B cell (primary cell): ENCODE results near the gene ABCF3. TPM values are rescaled to one million over a fixed set of nuclear protein-coding genes. Genes with fewer than 3 reads are reported as not detected.

Experiments
- ATAC-seq: fragments of 200-7000 bp; cut with Tn5 transposase; one replicate; pipeline ENCODE4 v1.10.0; 2021; ENCODE audit warnings: low read depth, mild to moderate bottlenecking, moderate number of reproducible peaks, moderate library complexity
- CTCF ChIA-PET: fragments of 350-600 bp; sonication (Branson Sonifier 250); formaldehyde crosslinking; loops from one replicate; lab custom pipeline; 2021; ENCODE audit warnings: antibody characterized with exemption, inconsistent platforms; lab: Charles Lee
- POLR2A ChIA-PET: fragments of 350-600 bp; sonication (Branson Sonifier 250); formaldehyde crosslinking; loops from one replicate; lab custom pipeline; 2021; ENCODE audit warnings: antibody characterized with exemption; lab: Charles Lee
- DNase-seq: peaks from one replicate; pipeline ENCODE4 v3.0.0; 2013
- H2AFZ ChIP-seq: 2 replicates; pipeline ENCODE4 v1.6.1; 2012; ENCODE audit warnings: mild to moderate bottlenecking, low read depth, low read length; ENCODE audit not compliant: insufficient read depth, poor library complexity, severe bottlenecking
- H3K27ac ChIP-seq, 2 donors: 1 replicate in 1 of 2; 2 replicates in 1 of 2; pipeline ENCODE4 v1.5.1; 2012 to 2013; ENCODE audit warnings: low read length in 2 of 2, mild to moderate bottlenecking in 2 of 2, moderate library complexity in 1 of 2
- H3K27me3 ChIP-seq, 4 experiments: fragments of 200-600 bp in 1 of 4; sonication (generic) in 1 of 4; replicated peaks in 1 of 4; 1 replicate in 2 of 4; 2 replicates in 2 of 4; pipeline versions ENCODE4 v1.6.1 to v1.7.0; 2013 to 2016; ENCODE audit warnings: low read length in 3 of 4, mild to moderate bottlenecking in 2 of 4, mixed read lengths in 1 of 4, moderate library complexity in 1 of 4; ENCODE audit not compliant: insufficient read depth in 4 of 4, control insufficient read depth in 3 of 4; ENCODE audit errors: control extremely low read depth in 1 of 4
- H3K36me3 ChIP-seq, 2 experiments: replicated peaks in 1 of 2; 1 replicate in 1 of 2; 2 replicates in 1 of 2; pipeline versions ENCODE4 v1.6.1 to v1.7.1; 2013; ENCODE audit warnings: low read length in 1 of 2; ENCODE audit not compliant: insufficient read depth in 2 of 2, control insufficient read depth in 1 of 2; ENCODE audit errors: control extremely low read depth in 1 of 2, extremely low read depth in 1 of 2
- H3K4me1 ChIP-seq, 2 donors: fragments of 200-600 bp in 1 of 2; sonication (generic) in 1 of 2; 1 replicate in 1 of 2; 2 replicates in 1 of 2; pipeline versions ENCODE4 v1.5.1 to v1.6.1; 2013 to 2017; ENCODE audit warnings: low read length in 2 of 2; ENCODE audit not compliant: control insufficient read depth in 2 of 2, insufficient read depth in 2 of 2
- H3K4me2 ChIP-seq: replicated peaks from 2 replicates; pipeline ENCODE3; 2012; ENCODE audit warnings: mild to moderate bottlenecking, low read depth, low read length; ENCODE audit not compliant: poor library complexity, severe bottlenecking
- H3K4me3 ChIP-seq, 5 experiments: fragments of 200-600 bp in 1 of 5; sonication (generic) in 1 of 5; 1 replicate in 3 of 5; 2 replicates in 2 of 5; pipeline versions ENCODE4 v1.5.1 to v1.7.0; 2011 to 2016; ENCODE audit warnings: low read length in 4 of 5, mild to moderate bottlenecking in 4 of 5, low read depth in 2 of 5, control low read depth in 1 of 5, moderate library complexity in 1 of 5; ENCODE audit not compliant: insufficient read depth in 1 of 5; ENCODE audit errors: control extremely low read depth in 1 of 5, extremely low read depth in 1 of 5
- H3K79me2 ChIP-seq: fragments of 200-600 bp; sonication (generic); one replicate; pipeline ENCODE4 v1.6.0; 2016; ENCODE audit warnings: low read length; ENCODE audit not compliant: control insufficient read depth, insufficient read depth
- H3K9ac ChIP-seq: fragments of 200-600 bp; sonication (generic); 2 replicates; pipeline ENCODE4 v1.6.1; 2017; ENCODE audit warnings: mild to moderate bottlenecking, low read length, moderate library complexity
- H3K9me3 ChIP-seq, 3 donors: one replicate each; pipeline versions ENCODE4 v1.6.1 to v1.7.1; 2013; ENCODE audit warnings: low read length in 2 of 3; ENCODE audit not compliant: control insufficient read depth in 2 of 3, insufficient read depth in 1 of 3; ENCODE audit errors: control extremely low read depth in 1 of 3
- H4K20me1 ChIP-seq: 2 replicates; pipeline ENCODE4 v1.6.0; 2012; ENCODE audit warnings: mild to moderate bottlenecking, low read length; ENCODE audit not compliant: insufficient read depth, control insufficient read depth, poor library complexity, severe bottlenecking
- H3K27ac Mint-ChIP-seq: one replicate; pipeline ENCODE4 v1.8.0; 2021; ENCODE audit warnings: mixed read lengths
- H3K27me3 Mint-ChIP-seq: one replicate; pipeline ENCODE4 v1.8.0; 2021; ENCODE audit warnings: mixed read lengths
- H3K4me1 Mint-ChIP-seq: one replicate; pipeline ENCODE4 v1.8.0; 2021; ENCODE audit warnings: mixed read lengths
- H3K4me3 Mint-ChIP-seq: one replicate; pipeline ENCODE4 v1.8.0; 2021; ENCODE audit warnings: mixed read lengths
- H3K9me3 Mint-ChIP-seq: one replicate; pipeline ENCODE4 v1.8.0; 2022; ENCODE audit warnings: mixed read lengths; ENCODE audit not compliant: insufficient read depth
- EZH2 ChIP-seq: IDR thresholded peaks from 2 replicates; pipeline ENCODE4 v1.6.1; 2012; ENCODE audit warnings: borderline replicate concordance, low read depth, mild to moderate bottlenecking, moderate library complexity, low read length; ENCODE audit not compliant: insufficient read depth, poor library complexity, severe bottlenecking
- WGBS: methylation state at CpG from one replicate; pipeline ENCODE4 v1.1.5; 2013; ENCODE audit warnings: missing lambda C conversion rate; ENCODE audit not compliant: insufficient coverage; 5-methylcytosine and 5-hydroxymethylcytosine counted together
- intact Hi-C: fragments of 100-400 bp; cut with micrococcal nuclease; formaldehyde crosslinking; loops from one replicate; pipeline ENCODE4 v1.10.0; 2022
- polyA plus RNA-seq: library from polyadenylated mRNA; depleted of rRNA; stranded (reverse); fragments of >200 nt; gene quantifications from 2 replicates; pipeline ENCODE4 v1.2.3, GENCODE V29; 2012
- total RNA-seq, 2 donors: library from RNA; stranded (reverse); fragments of 120-200 nt in 1 of 2; gene quantifications; 1 replicate in 1 of 2; 2 replicates in 1 of 2; pipeline versions ENCODE4 v1.2.3 to v1.2.4, GENCODE V29; 2013 to 2022
- TF ChIP-seq, protein P1 (sequence below): fragments of 200-600 bp; IDR thresholded peaks from one replicate; pipeline ENCODE4 v1.8.0; 2022; ENCODE audit warnings: antibody characterized with exemption, mild to moderate bottlenecking

Gene ABCF3
- total and polyA plus RNA-seq, 2 donors (not counting 1 experiment from before 2014, with no cell fraction given), result 74.0 to 115 TPM

DNA sequence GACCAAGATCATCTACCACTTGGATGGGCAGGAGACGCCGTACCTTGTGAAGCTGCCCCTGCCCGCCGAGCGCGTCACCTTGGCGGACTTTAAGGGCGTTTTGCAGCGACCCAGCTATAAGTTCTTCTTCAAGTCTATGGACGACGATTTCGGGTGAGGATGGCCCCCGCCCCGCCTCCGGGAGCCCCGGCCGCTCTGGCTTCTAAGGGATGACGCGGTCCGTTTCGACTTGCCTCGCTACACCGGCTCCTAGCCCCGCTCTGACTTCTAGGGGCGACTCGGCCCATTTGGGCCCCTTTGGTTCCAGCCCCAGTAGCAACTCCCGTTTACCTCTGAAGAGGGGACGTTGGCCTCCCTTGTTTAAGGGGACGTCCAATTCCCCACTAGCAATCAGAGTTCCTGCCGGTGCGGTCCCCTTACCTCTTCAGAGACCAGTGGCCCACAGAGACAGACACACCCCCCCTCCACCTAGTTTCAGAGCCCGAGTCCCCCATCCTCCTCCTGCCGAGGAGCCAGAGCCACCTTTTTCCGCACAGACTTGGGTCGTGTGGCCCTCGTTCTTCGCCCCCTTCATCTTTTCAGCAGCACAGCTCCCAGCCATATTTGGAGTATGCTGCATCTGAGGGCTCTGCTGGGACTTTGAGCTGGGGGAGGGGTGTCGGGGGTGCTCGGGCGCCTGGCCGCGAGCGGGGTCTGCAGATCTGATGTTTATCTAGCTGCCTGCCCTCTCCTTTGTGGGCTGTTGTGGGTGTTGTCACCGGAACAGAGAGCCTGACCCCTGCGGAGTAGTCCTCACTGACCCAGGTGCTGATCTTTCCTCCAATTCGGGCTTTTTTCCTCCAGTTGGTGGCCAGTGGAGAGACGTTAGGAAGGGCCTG is 30.1 kb upstream of the ABCF3 start:
- Mint-ChIP-seq H3K4me1 (peaks cover 36% of the 10 kb centered on the region), H3K4me3 (peak overlapping the region; percentile 95), H3K27ac (peak overlapping the region; percentile 87), H3K27me3 (no peaks in the 10 kb centered on the region), H3K9me3 (no peaks in the 10 kb centered on the region)
- 1% methylated on average over 44 of the region's 47 CpGs for WGBS
- ChIA-PET CTCF (interaction anchor here (1.0 to 3.0 kb wide), 3 partner anchors 11 to 271 kb away, joined by 3 to 15 read pairs (median 7); partner anchors contain the start of gene PARL), POLR2A (interaction anchor here (0.7 kb wide), 3 partner anchors 18 to 22 kb away, joined by 3 to 5 read pairs (median 4); partner anchors contain the start of gene EIF2B5)
- H3K9ac ChIP-seq, result peak overlapping the region; percentile 86
- no peak for TF ChIP-seq EZH2
- TF ChIP-seq, protein P1, sequence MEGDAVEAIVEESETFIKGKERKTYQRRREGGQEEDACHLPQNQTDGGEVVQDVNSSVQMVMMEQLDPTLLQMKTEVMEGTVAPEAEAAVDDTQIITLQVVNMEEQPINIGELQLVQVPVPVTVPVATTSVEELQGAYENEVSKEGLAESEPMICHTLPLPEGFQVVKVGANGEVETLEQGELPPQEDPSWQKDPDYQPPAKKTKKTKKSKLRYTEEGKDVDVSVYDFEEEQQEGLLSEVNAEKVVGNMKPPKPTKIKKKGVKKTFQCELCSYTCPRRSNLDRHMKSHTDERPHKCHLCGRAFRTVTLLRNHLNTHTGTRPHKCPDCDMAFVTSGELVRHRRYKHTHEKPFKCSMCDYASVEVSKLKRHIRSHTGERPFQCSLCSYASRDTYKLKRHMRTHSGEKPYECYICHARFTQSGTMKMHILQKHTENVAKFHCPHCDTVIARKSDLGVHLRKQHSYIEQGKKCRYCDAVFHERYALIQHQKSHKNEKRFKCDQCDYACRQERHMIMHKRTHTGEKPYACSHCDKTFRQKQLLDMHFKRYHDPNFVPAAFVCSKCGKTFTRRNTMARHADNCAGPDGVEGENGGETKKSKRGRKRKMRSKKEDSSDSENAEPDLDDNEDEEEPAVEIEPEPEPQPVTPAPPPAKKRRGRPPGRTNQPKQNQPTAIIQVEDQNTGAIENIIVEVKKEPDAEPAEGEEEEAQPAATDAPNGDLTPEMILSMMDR, result no peak
- peaks cover 48% of the 10 kb centered on the region for H3K79me2 ChIP-seq
- H3K4me2 ChIP-seq, result peak overlapping the region; percentile 86
- peaks cover 41% of the 10 kb centered on the region for H4K20me1 ChIP-seq
- peak overlapping the region; percentile 70 to 81 (median 76) for H3K4me3 ChIP-seq
- peak overlapping the region; percentile 16 to 73 for H3K27ac ChIP-seq
- DNase-seq, result no peak
- ATAC-seq, result peak; percentile 54
- intact Hi-C loops, result loop anchor here (1.0 kb wide), 3 partner anchors 18 to 29 kb away; partner anchors contain the start of genes AP2M1 and EIF2B5
- peaks cover 0 to 2% of the 10 kb centered on the region in 2 experiments for H3K36me3 ChIP-seq
- H3K9me3 ChIP-seq, result no peaks in the 10 kb centered on the region
- peaks cover 13 to 34% of the 10 kb centered on the region in 2 donors for H3K4me1 ChIP-seq
- H2AFZ ChIP-seq, result peak overlapping the region; percentile 89
- no peaks in the 10 kb centered on the region for H3K27me3 ChIP-seq
